H1 (cell line): ENCODE data around the gene GALC. TPM values are rescaled to one million over a fixed set of nuclear protein-coding genes. Genes with fewer than 3 reads are reported as not detected.

Experiments used
- CTCF ChIA-PET: fragments of 300-600 bp; sonication (Branson Sonifier 250); formaldehyde crosslinking; loops from one replicate; lab custom pipeline; 2021; ENCODE audit not compliant: partially characterized antibody; lab: Charles Lee
- POLR2A ChIA-PET: fragments of 300-600 bp; sonication (Branson Sonifier 250); formaldehyde crosslinking; loops from one replicate; lab custom pipeline; 2021; ENCODE audit warnings: inconsistent platforms; ENCODE audit not compliant: partially characterized antibody; lab: Charles Lee
- DNase-seq, 2 experiments: peaks; one replicate each; pipeline versions ENCODE4 v3.0.0 to v3.0.0-alpha.2; 2010 to 2022; ENCODE audit warnings: low spot score in 2 of 2, low read depth in 1 of 2, mixed read lengths in 1 of 2
- FAIRE-seq: peaks from 2 replicates; lab custom pipeline; 2011; peaks lifted over from hg19 to GRCh38; lab: Jason Lieb, UNC
- H2AFZ ChIP-seq: 2 replicates; pipeline ENCODE4 v1.8.1; 2012; ENCODE audit warnings: low read length, inconsistent platforms
- H2AK5ac ChIP-seq: 2 replicates; pipeline ENCODE4 v1.6.1; 2013; ENCODE audit warnings: low read depth, low read length
- H2BK120ac ChIP-seq: replicated peaks from 2 replicates; pipeline ENCODE3; 2013; ENCODE audit warnings: low read depth, low read length, inconsistent platforms
- H2BK12ac ChIP-seq: 2 replicates; pipeline ENCODE4 v1.6.1; 2013; ENCODE audit warnings: low read depth, low read length
- H2BK15ac ChIP-seq: 2 replicates; pipeline ENCODE4 v1.6.1; 2013; ENCODE audit warnings: low read length
- H2BK20ac ChIP-seq: 2 replicates; pipeline ENCODE4 v1.6.1; 2013; ENCODE audit warnings: low read length
- H2BK5ac ChIP-seq: 2 replicates; pipeline ENCODE4 v1.6.1; 2013; ENCODE audit warnings: low read depth, low read length
- H3K14ac ChIP-seq: 2 replicates; pipeline ENCODE4 v1.6.1; 2013; ENCODE audit warnings: inconsistent platforms; ENCODE audit not compliant: insufficient read length
- H3K18ac ChIP-seq: 2 replicates; pipeline ENCODE4 v1.6.1; 2013; ENCODE audit warnings: low read length; ENCODE audit errors: extremely low read depth
- H3K23ac ChIP-seq: 2 replicates; pipeline ENCODE4 v1.6.1; 2013; ENCODE audit warnings: inconsistent platforms; ENCODE audit not compliant: insufficient read length
- H3K23me2 ChIP-seq: 2 replicates; pipeline ENCODE4 v1.6.1; 2013; ENCODE audit warnings: low read depth, low read length
- H3K27ac ChIP-seq: 2 replicates; pipeline ENCODE4 v1.6.1; 2011; ENCODE audit warnings: low read depth, low read length, inconsistent platforms
- H3K27me3 ChIP-seq, 4 experiments: replicated peaks in 1 of 4; 1 replicate in 1 of 4; 2 replicates in 3 of 4; pipeline versions ENCODE4 v1.6.1 to v1.8.1; 2011 to 2013; ENCODE audit warnings: low read length in 3 of 4, mild to moderate bottlenecking in 3 of 4, inconsistent platforms in 2 of 4, mixed read lengths in 2 of 4, moderate library complexity in 1 of 4; ENCODE audit not compliant: control insufficient read depth in 3 of 4, insufficient read depth in 3 of 4; ENCODE audit errors: extremely low read depth in 1 of 4
- H3K36me3 ChIP-seq, 4 experiments: 2 replicates each; pipeline versions ENCODE4 v1.6.1 to v1.8.1; 2011 to 2013; ENCODE audit warnings: mild to moderate bottlenecking in 4 of 4, low read length in 3 of 4, moderate library complexity in 2 of 4, control low read depth in 1 of 4, inconsistent platforms in 1 of 4; ENCODE audit not compliant: insufficient read depth in 4 of 4, control insufficient read depth in 2 of 4
- H3K4ac ChIP-seq: replicated peaks from 2 replicates; pipeline ENCODE3; 2013; ENCODE audit warnings: low read length, low read depth, mixed read lengths, inconsistent platforms; ENCODE audit not compliant: insufficient read length
- H3K4me1 ChIP-seq, 4 experiments: replicated peaks in 1 of 4; 1 replicate in 1 of 4; 2 replicates in 3 of 4; pipeline versions ENCODE4 v1.6.1 to v1.8.1; 2011 to 2013; ENCODE audit warnings: low read length in 3 of 4, inconsistent platforms in 2 of 4, mixed read lengths in 1 of 4; ENCODE audit not compliant: insufficient read depth in 4 of 4, control insufficient read depth in 3 of 4
- H3K4me2 ChIP-seq, 2 experiments: 2 replicates each; pipeline versions ENCODE4 v1.6.1 to v1.8.1; 2011 to 2013; ENCODE audit warnings: low read depth in 2 of 2, low read length in 2 of 2, control low read depth in 1 of 2, inconsistent platforms in 1 of 2, mild to moderate bottlenecking in 1 of 2; ENCODE audit not compliant: insufficient read depth in 1 of 2
- H3K4me3 ChIP-seq, 4 experiments: fragments of 200-600, 300-600 bp in 1 of 4; sonication (generic), shearing (Covaris generic), sonication (Bioruptor Twin) in 1 of 4; 2 replicates each; pipeline versions ENCODE4 v1.5.1 to v1.8.1; 2011 to 2016; ENCODE audit warnings: low read length in 4 of 4, low read depth in 3 of 4, control low read depth in 2 of 4, inconsistent platforms in 2 of 4, mild to moderate bottlenecking in 2 of 4, mixed read lengths in 1 of 4, moderate library complexity in 1 of 4; ENCODE audit not compliant: insufficient read depth in 2 of 4; ENCODE audit errors: extremely low read depth in 1 of 4
- H3K56ac ChIP-seq: replicated peaks from 2 replicates; pipeline ENCODE3; 2013; ENCODE audit warnings: low read depth, mild to moderate bottlenecking, mixed read lengths, low read length, inconsistent platforms; ENCODE audit not compliant: insufficient read length
- H3K79me1 ChIP-seq: 2 replicates; pipeline ENCODE4 v1.6.1; 2013; ENCODE audit warnings: low read depth, low read length, control low read depth
- H3K79me2 ChIP-seq, 2 experiments: 2 replicates each; pipeline versions ENCODE4 v1.6.1 to v1.8.1; 2012 to 2013; ENCODE audit warnings: low read length in 2 of 2, mild to moderate bottlenecking in 2 of 2, inconsistent platforms in 1 of 2; ENCODE audit not compliant: insufficient read depth in 2 of 2, control insufficient read depth in 1 of 2
- H3K9ac ChIP-seq, 4 experiments: replicated peaks in 1 of 4; 1 replicate in 1 of 4; 2 replicates in 3 of 4; pipeline versions ENCODE4 v1.6.1 to v1.8.1; 2011 to 2013; ENCODE audit warnings: low read depth in 3 of 4, low read length in 3 of 4, control low read depth in 2 of 4, mild to moderate bottlenecking in 2 of 4, moderate library complexity in 2 of 4, inconsistent platforms in 1 of 4; ENCODE audit errors: extremely low read depth in 1 of 4
- H3K9me3 ChIP-seq, 2 experiments: 2 replicates each; pipeline versions ENCODE4 v1.6.1 to v1.8.1; 2012 to 2013; ENCODE audit warnings: mild to moderate bottlenecking in 2 of 2, moderate library complexity in 2 of 2, control low read depth in 1 of 2, inconsistent platforms in 1 of 2, low read depth in 1 of 2, low read length in 1 of 2, mixed read lengths in 1 of 2; ENCODE audit not compliant: insufficient read depth in 2 of 2
- H4K20me1 ChIP-seq, 2 experiments: replicated peaks in 1 of 2; 2 replicates each; pipeline versions ENCODE3 to v1.8.1; 2011 to 2013; ENCODE audit warnings: inconsistent platforms in 2 of 2, low read length in 2 of 2, mild to moderate bottlenecking in 1 of 2; ENCODE audit not compliant: insufficient read depth in 2 of 2, control insufficient read depth in 1 of 2
- H4K5ac ChIP-seq: 2 replicates; pipeline ENCODE4 v1.6.1; 2013; ENCODE audit warnings: low read length, low read depth, mixed read lengths, inconsistent platforms; ENCODE audit not compliant: insufficient read length
- H4K8ac ChIP-seq: 2 replicates; pipeline ENCODE4 v1.8.0; 2013; ENCODE audit warnings: mild to moderate bottlenecking, moderate library complexity, low read length, inconsistent platforms; ENCODE audit not compliant: insufficient read depth; ENCODE audit errors: extremely low read depth
- H4K91ac ChIP-seq: replicated peaks from 2 replicates; pipeline ENCODE3; 2013; ENCODE audit warnings: low read length, mixed read lengths, inconsistent platforms; ENCODE audit not compliant: insufficient read length
- GABPA ChIP-seq: IDR thresholded peaks from 2 replicates; pipeline ENCODE4 v1.6.1; 2011; ENCODE audit warnings: mild to moderate bottlenecking, low read length, moderate library complexity, borderline replicate concordance; ENCODE audit not compliant: insufficient read depth
- SIRT6 ChIP-seq: IDR thresholded peaks from one replicate; pipeline ENCODE4 v1.7.1; 2012; ENCODE audit warnings: low read length, inconsistent platforms
- polyA plus RNA-seq, 7 experiments: library from polyadenylated mRNA; depleted of rRNA in 3 of 7; stranded (reverse) in 5 of 7; unstranded in 2 of 7; fragments of >200 nt in 5 of 7; fragments of 200-250 nt in 2 of 7; gene quantifications; 1 replicate in 5 of 7; 2 replicates in 1 of 7; 4 replicates in 1 of 7; pipeline versions ENCODE4 v1.2.1 to v1.2.3, GENCODE V29; 2011 to 2013; ENCODE audit warnings: missing spikeins in 2 of 7, mixed read lengths in 2 of 7
- total RNA-seq: library from RNA; stranded (reverse); fragmentation: NEBNext Ultra II Directional; extraction: Animal tissue kit (Norgen Biotek cat#: 25700); gene quantifications from 2 replicates; pipeline ENCODE4 v1.2.1, GENCODE V29; 2021

GALC gene
- total and polyA plus RNA-seq, 2 of the 8 experiments (the other 6 are each of a cell fraction or from before 2014, with no cell fraction given), result 6.1 to 12.3 TPM

DNA sequence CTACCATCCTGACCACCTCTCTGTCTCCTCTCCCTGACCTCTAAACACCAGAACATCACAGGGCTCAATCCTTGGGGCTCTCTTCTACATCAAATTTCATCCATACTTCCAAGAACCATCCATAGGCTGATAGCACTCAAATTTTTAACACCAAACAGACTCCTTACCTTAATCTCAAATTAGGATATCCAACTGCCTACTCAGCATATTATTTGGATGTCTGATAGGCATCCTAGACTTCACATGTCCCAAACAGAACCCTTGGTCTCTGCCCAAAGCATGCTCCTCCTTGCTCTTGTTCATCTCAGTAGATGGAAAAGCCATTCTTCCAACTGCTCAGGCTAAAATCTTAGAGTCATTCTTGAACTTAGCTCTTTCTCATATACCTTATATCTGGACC, 91.3 kb downstream of the GALC start:
- no peak overlapping the region for H3K56ac ChIP-seq
- H3K79me2 ChIP-seq, result no peaks in the 10 kb centered on the region
- no peak overlapping the region for H3K27ac ChIP-seq
- no peaks in the 10 kb centered on the region for H3K23me2 ChIP-seq
- no peak overlapping the region for H3K4ac ChIP-seq
- no peak overlapping the region for H4K91ac ChIP-seq
- H2AFZ ChIP-seq, result no peak overlapping the region
- CTCF ChIA-PET, result interaction anchor here (1.1 kb wide), 1 partner anchor 13 kb away, joined by 3 read pairs; no protein-coding TSS in a partner anchor
- no peaks in the 10 kb centered on the region for H3K9me3 ChIP-seq
- no peak overlapping the region for H3K23ac ChIP-seq
- H2BK5ac ChIP-seq, result no peak overlapping the region
- TF ChIP-seq GABPA, result no peak
- TF ChIP-seq SIRT6, result no peak
- no peak overlapping the region for H3K18ac ChIP-seq
- DNase-seq, result no peak
- no peaks in the 10 kb centered on the region for H3K36me3 ChIP-seq
- no peaks in the 10 kb centered on the region for H3K27me3 ChIP-seq
- no peak overlapping the region for H2AK5ac ChIP-seq
- no peak overlapping the region for H2BK15ac ChIP-seq
- no peak overlapping the region for H2BK12ac ChIP-seq
- no peak overlapping the region for H4K5ac ChIP-seq
- no peak overlapping the region for H2BK20ac ChIP-seq
- H4K8ac ChIP-seq, result no peak overlapping the region
- H4K20me1 ChIP-seq, result no peaks in the 10 kb centered on the region
- no peaks in the 10 kb centered on the region for H3K4me1 ChIP-seq
- no peak for FAIRE-seq
- H3K4me3 ChIP-seq, result no peak overlapping the region
- H3K9ac ChIP-seq, result no peak overlapping the region
- H3K14ac ChIP-seq, result no peak overlapping the region
- H3K79me1 ChIP-seq, result no peaks in the 10 kb centered on the region
- POLR2A ChIA-PET, result no interaction called here
- no peak overlapping the region for H2BK120ac ChIP-seq
- no peak overlapping the region for H3K4me2 ChIP-seq
